Stimulated activated memory B cell treated with anti-CD40 and anti-IgM and Interleukin-4, amounts not matched to agents 10 μg/mL and 1 μg/mL and 100 μg/mL, for 72 hours (primary cell): ENCODE measurements around the gene IRF5.
A peak's percentile ranks its signal among the peaks of the same experiment; 100 is the strongest.
"Not testable (repeated sequence)": the region's sequence is repeated elsewhere in the genome, so short reads cannot be mapped to it uniquely, and the experiment has no call there.

Source experiments
- ATAC-seq: fragments of 150-1000 bp; cut with Tn5 transposase; 2 replicates; pipeline ENCODE4 v1.10.0; 2021
- H3K27ac Mint-ChIP-seq: one replicate; pipeline ENCODE4 v1.8.0; 2022; ENCODE audit warnings: mild to moderate bottlenecking, mixed read lengths
- H3K27me3 Mint-ChIP-seq: one replicate; pipeline ENCODE4 v1.8.0; 2022; ENCODE audit warnings: mixed read lengths
- H3K36me3 Mint-ChIP-seq: one replicate; pipeline ENCODE4 v1.8.0; 2022; ENCODE audit warnings: mixed read lengths
- H3K4me1 Mint-ChIP-seq: one replicate; pipeline ENCODE4 v1.8.0; 2022; ENCODE audit warnings: mixed read lengths
- H3K4me3 Mint-ChIP-seq: one replicate; pipeline ENCODE4 v1.8.0; 2022; ENCODE audit warnings: mild to moderate bottlenecking, moderate library complexity, mixed read lengths
- H3K9me3 Mint-ChIP-seq: one replicate; pipeline ENCODE4 v1.8.0; 2022; ENCODE audit warnings: mixed read lengths

IRF5 gene

DNA sequence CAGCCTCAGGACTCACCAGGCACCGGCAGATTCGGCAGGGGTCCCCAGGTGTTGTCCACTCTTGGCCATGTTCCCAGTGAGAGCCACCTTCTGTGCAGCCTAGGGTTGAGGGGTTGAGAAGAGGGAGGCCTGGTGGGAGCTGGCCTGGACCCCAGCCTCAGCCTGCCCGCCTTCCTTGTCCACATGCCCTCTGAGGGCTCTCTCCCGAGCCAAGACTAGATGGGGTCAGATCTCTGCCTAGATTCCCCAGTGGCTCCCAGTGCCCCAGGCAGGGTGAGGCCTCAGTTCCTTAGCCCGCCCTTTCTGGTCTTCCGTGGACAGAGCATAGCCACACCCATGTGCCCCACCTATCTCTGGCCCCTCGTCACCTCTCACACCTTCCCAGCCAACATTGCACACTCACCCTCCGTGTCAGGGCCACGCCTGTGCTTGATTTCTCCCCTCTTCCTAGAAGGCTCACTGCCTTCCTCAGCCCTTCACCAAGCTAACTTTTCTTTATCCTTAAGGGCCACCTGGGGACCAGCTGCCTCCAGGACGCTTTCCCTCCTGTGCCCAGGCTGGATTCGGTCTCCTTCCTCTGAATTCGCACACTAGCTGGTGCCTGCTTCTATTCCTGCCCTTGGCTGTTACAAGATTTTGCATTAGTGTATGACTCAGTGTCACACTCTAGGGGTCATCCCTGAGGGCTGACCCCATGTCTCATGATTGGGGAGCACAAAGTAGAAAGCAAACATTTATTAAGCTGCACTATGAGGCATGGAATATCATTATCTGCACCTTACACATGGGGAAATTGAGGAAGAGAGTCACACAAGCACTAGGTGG is 34.8 kb upstream of the IRF5 start:
- ATAC-seq = no peak
- H3K27me3 Mint-ChIP-seq = peaks cover 5% of the 10 kb centered on the region

DNA sequence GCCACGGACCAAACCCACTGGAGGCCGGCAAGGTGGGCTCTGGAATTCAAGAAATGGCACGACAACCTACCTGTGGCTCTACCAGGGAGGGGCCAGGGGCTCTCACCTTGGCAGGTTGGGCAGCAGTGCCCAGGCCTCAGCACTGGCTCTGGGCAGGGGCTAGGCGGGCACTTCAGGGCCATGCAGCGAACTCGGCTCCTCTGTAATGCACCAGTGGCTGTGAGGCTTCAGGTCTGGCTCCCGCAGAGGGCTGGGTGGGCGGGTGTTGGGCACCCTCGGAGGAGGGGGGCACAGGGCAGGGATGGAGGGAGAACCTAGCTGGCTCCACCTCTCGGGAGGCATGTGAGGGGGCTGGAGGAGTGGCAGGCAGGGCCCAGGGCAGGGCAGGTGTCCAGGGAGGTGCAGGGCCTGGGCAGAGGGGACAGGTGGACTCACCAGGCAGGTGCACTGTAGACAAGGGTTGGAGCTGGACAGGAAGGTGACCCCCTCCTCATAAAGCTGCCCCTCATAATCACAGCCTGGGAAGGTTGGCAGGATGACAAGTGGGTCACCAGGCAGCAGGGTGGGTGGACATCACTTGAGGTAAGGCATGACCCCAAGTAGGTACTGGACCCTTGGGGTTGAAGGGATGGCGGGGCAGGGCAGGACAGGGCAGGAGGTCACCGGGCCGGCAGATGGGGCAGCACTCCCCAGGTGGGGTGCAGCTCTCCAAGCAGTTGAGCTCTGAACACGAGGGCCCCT is 33.9 kb upstream of the IRF5 start:
- Mint-ChIP-seq H3K4me3 (no peak overlapping the region), H3K27ac (peak overlapping the region; percentile 82), H3K27me3 (peaks cover 13% of the 10 kb centered on the region), H3K9me3 (no peaks in the 10 kb centered on the region), H3K36me3 (no peaks in the 10 kb centered on the region), H3K4me1 (peaks cover 28% of the 10 kb centered on the region)
- no peak for ATAC-seq

More for the DNA sequence above, 34.8 kb upstream of the IRF5 start:
- Mint-ChIP-seq H3K4me3 (no peak overlapping the region), H3K4me1 (peaks cover 24% of the 10 kb centered on the region), H3K27ac (peak overlapping the region; percentile 5), H3K9me3 (peaks cover 3% of the 10 kb centered on the region), H3K36me3 (peaks cover 6% of the 10 kb centered on the region)

DNA sequence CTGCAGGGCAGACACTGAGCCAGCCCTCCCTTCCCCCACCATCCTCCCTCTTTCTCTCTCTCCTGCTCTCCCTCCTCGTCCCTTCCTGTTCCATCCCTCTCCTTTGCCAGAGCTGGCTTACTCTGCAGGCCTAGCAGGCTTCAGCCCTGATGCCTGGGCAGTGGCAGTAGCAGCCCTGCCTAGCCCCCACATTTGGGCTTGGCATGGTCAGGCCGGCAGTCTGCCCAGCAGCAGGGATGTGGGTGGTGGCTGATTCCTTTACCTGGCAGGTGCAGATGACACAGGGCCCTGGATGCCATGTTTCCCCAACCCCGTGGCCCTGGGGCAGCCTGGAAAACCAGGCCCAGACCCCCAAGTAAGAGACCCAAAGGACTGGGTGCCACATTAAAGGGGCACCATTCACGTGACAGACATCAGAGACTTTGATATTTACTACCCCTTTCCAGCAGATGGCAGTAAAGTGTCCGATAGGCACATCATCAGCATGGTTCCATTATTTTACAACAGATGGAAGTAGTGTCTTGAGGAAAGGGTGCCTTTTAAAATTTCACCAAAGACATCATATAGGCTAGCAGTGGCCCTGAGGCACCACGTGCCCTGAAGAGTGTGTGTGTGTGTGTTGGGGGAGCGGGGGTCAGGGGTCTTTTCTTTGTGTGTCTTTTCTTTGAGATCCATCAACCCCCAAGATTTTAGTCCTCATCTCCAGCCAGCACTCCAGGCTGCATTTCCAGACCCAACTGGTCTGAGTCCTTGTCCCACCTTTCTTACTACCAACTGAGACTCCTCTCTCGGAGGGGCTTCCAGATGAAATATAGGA is 33.1 kb upstream of the IRF5 start:
- no peaks in the 10 kb centered on the region for H3K36me3 Mint-ChIP-seq
- peaks cover 32% of the 10 kb centered on the region for H3K4me1 Mint-ChIP-seq
- H3K4me3 Mint-ChIP-seq = no peak overlapping the region
- peak overlapping the region; percentile 82 for H3K27ac Mint-ChIP-seq
- no peaks in the 10 kb centered on the region for H3K9me3 Mint-ChIP-seq
- H3K27me3 Mint-ChIP-seq = peaks cover 21% of the 10 kb centered on the region
- ATAC-seq = peak; percentile 71

DNA sequence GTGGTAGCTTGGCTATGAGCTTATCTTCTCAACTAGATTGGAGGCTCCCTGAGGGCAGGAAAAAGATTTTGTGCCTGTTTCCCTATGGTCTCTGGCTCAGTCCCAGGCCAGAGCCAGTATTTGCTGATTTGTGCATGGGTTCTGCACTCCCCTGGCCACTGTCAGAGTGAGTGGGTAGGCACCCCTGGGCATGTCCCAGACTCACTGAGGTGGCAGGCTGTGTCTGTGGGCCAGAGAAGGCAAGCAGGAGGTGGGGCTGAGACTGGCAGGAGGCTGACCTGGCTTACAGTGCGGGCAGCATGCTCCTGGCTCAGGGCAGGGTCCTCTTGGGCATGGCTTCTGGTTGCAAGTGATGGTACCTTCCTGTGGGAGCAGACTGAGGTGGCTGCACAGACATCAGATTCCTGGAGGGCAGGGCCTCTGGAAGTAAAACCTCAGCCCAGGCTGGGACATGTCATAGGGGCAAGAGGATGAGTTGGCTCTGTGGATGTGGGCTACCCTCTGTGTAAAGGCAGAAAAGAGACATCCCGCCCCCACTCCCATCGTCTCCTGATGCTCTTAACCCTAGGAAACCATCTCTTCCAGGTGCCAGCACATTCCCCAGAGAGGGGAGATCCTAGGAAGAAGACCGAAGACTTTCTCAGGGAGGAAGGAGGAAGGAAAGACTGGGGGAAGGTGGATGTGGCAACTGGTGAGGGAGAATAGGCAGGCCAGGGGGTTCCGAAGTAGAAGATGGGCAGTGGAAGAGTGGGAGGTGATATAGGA is 31.5 kb upstream of the IRF5 start:
- Mint-ChIP-seq H3K36me3 (no peaks in the 10 kb centered on the region), H3K27me3 (peaks cover 37% of the 10 kb centered on the region), H3K9me3 (no peaks in the 10 kb centered on the region), H3K4me1 (peaks cover 45% of the 10 kb centered on the region), H3K4me3 (no peak overlapping the region), H3K27ac (peak overlapping the region; percentile 18)
- no peak for ATAC-seq

GRCh38 chr7:128906766-128907559 is 30.8 kb upstream of the IRF5 start:
- no peak for ATAC-seq
- no peaks in the 10 kb centered on the region for H3K9me3 Mint-ChIP-seq
- H3K4me3 Mint-ChIP-seq = no peak overlapping the region
- peaks cover 43% of the 10 kb centered on the region for H3K27me3 Mint-ChIP-seq
- no peaks in the 10 kb centered on the region for H3K36me3 Mint-ChIP-seq
- no peak overlapping the region for H3K27ac Mint-ChIP-seq
- H3K4me1 Mint-ChIP-seq = peaks cover 53% of the 10 kb centered on the region

GRCh38 chr7:128908750-128909624 is 28.7 kb upstream of the IRF5 start:
- peaks cover 43% of the 10 kb centered on the region for H3K27me3 Mint-ChIP-seq

DNA sequence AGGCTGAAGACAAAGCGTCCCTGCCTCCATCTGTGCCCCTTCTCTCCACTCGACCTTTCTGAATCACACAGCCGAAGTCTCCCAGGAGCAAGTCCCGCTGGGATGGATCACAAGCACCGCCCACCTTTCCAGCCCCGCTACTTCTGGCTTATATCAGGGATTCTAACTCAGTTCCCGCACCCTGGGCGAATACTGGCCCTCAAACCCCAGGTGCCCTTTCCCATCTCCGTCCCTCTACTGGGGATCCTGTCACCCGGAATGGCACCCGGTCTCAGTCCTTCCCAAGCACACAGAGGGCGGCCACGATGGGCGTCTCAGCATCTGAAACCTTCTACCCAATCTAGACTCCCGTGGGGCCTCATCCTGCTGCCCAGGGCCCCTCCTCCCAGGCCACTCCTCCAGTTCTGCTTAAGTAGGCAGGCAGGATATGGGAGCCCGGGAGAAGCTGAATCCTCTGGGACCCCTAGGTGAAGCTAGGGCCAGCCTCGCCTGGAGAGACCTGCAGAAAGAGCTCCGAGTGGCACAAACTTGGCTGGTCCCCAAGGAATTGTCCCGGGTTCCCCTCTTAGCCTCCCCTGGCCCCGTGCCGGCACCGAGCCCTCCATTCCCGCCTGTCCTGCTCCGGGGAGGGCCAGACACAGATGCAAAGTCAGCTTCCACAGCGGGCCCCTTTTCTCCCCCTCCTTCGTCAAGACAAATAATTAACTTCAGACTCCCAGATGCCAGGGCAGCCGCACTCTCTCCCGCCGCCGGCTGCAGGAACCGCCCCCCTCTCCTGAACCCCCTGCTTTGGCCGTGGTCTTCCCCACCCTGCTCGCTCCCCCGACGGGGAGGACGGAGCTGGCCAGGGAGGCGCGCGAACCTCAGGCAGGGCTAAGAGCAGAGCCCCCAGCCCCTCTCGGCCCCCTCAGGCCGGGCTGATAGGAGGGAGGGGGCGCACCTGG is 27.8 kb upstream of the IRF5 start:
- Mint-ChIP-seq H3K4me3 (peak overlapping the region; percentile 58), H3K27me3 (peaks cover 43% of the 10 kb centered on the region), H3K9me3 (no peaks in the 10 kb centered on the region), H3K36me3 (no peaks in the 10 kb centered on the region), H3K4me1 (peaks cover 62% of the 10 kb centered on the region), H3K27ac (peak overlapping the region; percentile 26)
- no peak for ATAC-seq

More at GRCh38 chr7:128908750-128909624, 28.7 kb upstream of the IRF5 start:
- Mint-ChIP-seq H3K9me3 (no peaks in the 10 kb centered on the region), H3K4me1 (peaks cover 62% of the 10 kb centered on the region), H3K36me3 (no peaks in the 10 kb centered on the region), H3K4me3 (peak overlapping the region; percentile 58), H3K27ac (peak overlapping the region; percentile 15)
- no peak for ATAC-seq

DNA sequence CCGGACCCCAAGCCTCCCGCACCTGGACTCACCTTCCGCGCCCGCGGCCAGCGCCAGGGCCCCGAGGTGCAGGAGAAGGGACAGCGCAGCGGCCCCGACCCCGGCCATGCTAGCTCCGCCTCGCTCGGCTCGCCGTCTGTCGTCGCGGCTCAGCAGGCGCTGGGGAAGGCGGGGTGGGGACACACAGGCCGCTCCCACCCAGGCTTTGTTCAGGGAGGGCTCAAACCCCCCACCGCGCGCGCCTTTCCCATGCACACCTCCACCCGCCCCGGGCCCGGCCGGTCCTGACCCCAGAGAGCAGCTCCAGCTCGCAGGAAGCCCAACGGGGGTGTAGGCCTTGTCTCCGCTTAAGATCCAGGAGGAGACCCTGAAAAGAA is 27.2 kb upstream of the IRF5 start, which contains the start of gene KCP:
Gene KCP (minus strand): TSS at position 141 of the 377 bp plus-strand sequence. CDS start 33 bp downstream, at position 108.
- Mint-ChIP-seq H3K9me3 (no peaks in the 10 kb centered on the region), H3K4me3 (peak within 1 kb of the TSS; percentile 58), H3K27ac (peak within 1 kb of the TSS; percentile 52), H3K27me3 (peaks cover 43% of the 10 kb centered on the region), H3K4me1 (peaks cover 61% of the 10 kb centered on the region), H3K36me3 (no peaks in the 10 kb centered on the region)
- no peak for ATAC-seq

DNA sequence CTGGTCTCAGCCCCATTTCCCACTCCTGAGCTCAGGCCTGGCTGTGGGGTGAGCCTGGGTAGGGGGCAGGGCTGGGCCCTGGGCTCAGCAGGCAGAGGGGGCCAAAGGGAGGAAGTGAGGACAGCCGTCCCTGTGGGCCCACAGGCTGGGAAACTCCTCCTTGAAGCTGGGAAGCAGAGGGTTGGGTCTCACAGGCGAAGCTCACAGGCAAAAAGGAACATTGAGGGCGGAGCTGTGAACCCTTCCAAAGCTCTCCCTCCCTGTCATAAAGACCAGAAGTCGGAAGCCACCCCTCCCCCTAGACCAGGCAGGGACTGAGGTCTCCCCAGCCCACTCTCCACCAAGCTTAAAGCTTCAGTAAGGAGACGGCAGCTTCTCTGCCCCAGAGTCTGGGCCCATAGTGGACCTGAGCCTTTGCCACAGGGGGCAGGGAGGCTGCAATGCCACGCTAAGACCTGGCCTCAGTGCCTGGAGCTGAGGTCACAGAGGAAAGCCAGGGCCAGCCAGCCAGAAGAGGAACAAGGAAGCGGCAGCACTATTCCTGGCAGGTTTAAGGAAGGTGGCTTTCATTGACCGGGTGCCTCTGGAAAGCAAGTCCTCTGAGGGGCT is 26.2 kb upstream of the IRF5 start:
- Mint-ChIP-seq H3K4me3 (no peak overlapping the region), H3K9me3 (no peaks in the 10 kb centered on the region), H3K27me3 (peaks cover 43% of the 10 kb centered on the region), H3K36me3 (no peaks in the 10 kb centered on the region), H3K4me1 (peaks cover 57% of the 10 kb centered on the region), H3K27ac (peak overlapping the region; percentile 52)
- no peak for ATAC-seq

DNA sequence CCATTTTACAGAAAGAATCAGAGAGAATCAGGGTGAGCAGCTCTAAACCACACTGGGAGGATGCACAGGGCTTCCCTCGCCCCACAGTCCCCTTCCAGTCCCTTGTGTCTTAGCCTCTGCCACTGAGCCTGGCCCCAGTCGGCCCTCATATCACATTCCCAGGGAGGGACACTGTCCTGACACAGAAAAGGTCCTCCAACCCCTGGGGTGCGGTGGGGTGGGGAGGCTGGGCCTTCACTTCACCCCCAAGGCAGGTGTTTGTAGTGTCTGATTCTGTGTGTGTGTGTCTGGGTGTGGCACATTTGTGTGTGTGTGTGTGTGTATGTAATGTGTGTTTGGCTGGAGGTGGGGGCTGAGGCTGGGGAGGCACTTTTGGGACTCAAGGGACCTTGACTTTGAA is 25.4 kb upstream of the IRF5 start:
- ATAC-seq = no peak
- H3K9me3 Mint-ChIP-seq = no peaks in the 10 kb centered on the region
- no peaks in the 10 kb centered on the region for H3K36me3 Mint-ChIP-seq
- peaks cover 57% of the 10 kb centered on the region for H3K4me1 Mint-ChIP-seq
- peak overlapping the region; percentile 52 for H3K27ac Mint-ChIP-seq
- H3K4me3 Mint-ChIP-seq = no peak overlapping the region
- H3K27me3 Mint-ChIP-seq = peaks cover 43% of the 10 kb centered on the region

- Mint-ChIP-seq H3K4me1 (peaks cover 55% of the 10 kb centered on the region), H3K27ac (peak overlapping the region; percentile 52), H3K27me3 (peaks cover 38% of the 10 kb centered on the region)
- not testable (repeated sequence) for H3K9me3 Mint-ChIP-seq, H3K36me3 Mint-ChIP-seq, H3K4me3 Mint-ChIP-seq, ATAC-seq
Measured at GRCh38 chr7:128912709-128913495, 24.8 kb upstream of the IRF5 start.
